WTC11 (cell line): ENCODE data around the gene ENAM. TPM values are rescaled to one million over a fixed set of nuclear protein-coding genes. Genes with fewer than 3 reads are reported as not detected.

Experiments
- ATAC-seq: fragments of 200-7000 bp; cut with Tn5 transposase; 2 replicates; pipeline ENCODE4 v1.10.0; 2021; ENCODE audit warnings: mild to moderate bottlenecking, moderate library complexity
- CTCF ChIA-PET: fragments of 300-600 bp; sonication (Branson Sonifier 250); formaldehyde crosslinking; loops from one replicate; lab custom pipeline; 2021; ENCODE audit warnings: antibody characterized with exemption; lab: Charles Lee
- POLR2A ChIA-PET: fragments of 350-600 bp; sonication (Branson Sonifier 250); formaldehyde crosslinking; loops from one replicate; lab custom pipeline; 2021; ENCODE audit warnings: antibody characterized with exemption; lab: Charles Lee
- DNase-seq: peaks from one replicate; pipeline ENCODE4 v3.0.0; 2021; ENCODE audit warnings: low spot score
- H3K27ac Mint-ChIP-seq: 2 replicates; pipeline ENCODE4 v1.8.0; 2021; ENCODE audit warnings: mixed read lengths
- H3K27me3 Mint-ChIP-seq: 2 replicates; pipeline ENCODE4 v1.8.0; 2021; ENCODE audit warnings: low read depth, mild to moderate bottlenecking, moderate library complexity, mixed read lengths
- H3K36me3 Mint-ChIP-seq: 2 replicates; pipeline ENCODE4 v1.8.0; 2021; ENCODE audit warnings: mixed read lengths
- H3K4me1 Mint-ChIP-seq: 2 replicates; pipeline ENCODE4 v1.8.0; 2022; ENCODE audit warnings: mixed read lengths
- H3K4me3 Mint-ChIP-seq: 2 replicates; pipeline ENCODE4 v1.8.0; 2021; ENCODE audit warnings: mild to moderate bottlenecking, moderate library complexity, mixed read lengths
- H3K9me3 Mint-ChIP-seq: 2 replicates; pipeline ENCODE4 v1.8.0; 2021; ENCODE audit warnings: mixed read lengths
- CDX4 ChIP-seq: fragments of 250-450 bp; sonication (Bioruptor Pico); IDR thresholded peaks from 2 replicates; pipeline ENCODE4 v1.9.0; 2021; ENCODE audit warnings: moderate library complexity, mild to moderate bottlenecking, inconsistent platforms, borderline replicate concordance
- FOXP1 ChIP-seq: sonication (generic); formaldehyde crosslinking; IDR thresholded peaks from 2 replicates; pipeline ENCODE4 v1.8.0; 2022; ENCODE audit warnings: missing genetic modification reagents, mild to moderate bottlenecking, moderate library complexity, borderline replicate concordance
- GABPB1 ChIP-seq: sonication (generic); formaldehyde crosslinking; IDR thresholded peaks from 2 replicates; pipeline ENCODE4 v1.8.1; 2023; ENCODE audit warnings: mild to moderate bottlenecking, missing genetic modification reagents
- GRHL2 ChIP-seq: fragments of 250-450 bp; sonication (Bioruptor Pico); IDR thresholded peaks from 2 replicates; pipeline ENCODE4 v1.8.0; 2022; ENCODE audit warnings: mild to moderate bottlenecking, moderate library complexity; ENCODE audit not compliant: insufficient replicate concordance, severe bottlenecking
- OVOL2 ChIP-seq: fragments of 250-450 bp; sonication (Bioruptor Pico); IDR thresholded peaks from 2 replicates; pipeline ENCODE4 v1.9.0; 2021; ENCODE audit warnings: mild to moderate bottlenecking, borderline replicate concordance
- PRDM15 ChIP-seq: sonication (generic); formaldehyde crosslinking; IDR thresholded peaks from 2 replicates; pipeline ENCODE4 v1.8.0; 2022; ENCODE audit warnings: missing genetic modification reagents
- PREB ChIP-seq: sonication (generic); formaldehyde crosslinking; IDR thresholded peaks from 2 replicates; pipeline ENCODE4 v1.8.1; 2022; ENCODE audit warnings: mild to moderate bottlenecking, missing genetic modification reagents, moderate library complexity, borderline replicate concordance
- SOX15 ChIP-seq: fragments of 250-450 bp; sonication (Bioruptor Pico); IDR thresholded peaks from 2 replicates; pipeline ENCODE4 v1.9.0; 2021; ENCODE audit warnings: mild to moderate bottlenecking
- TEAD4 ChIP-seq: sonication (generic); formaldehyde crosslinking; IDR thresholded peaks from 2 replicates; pipeline ENCODE4 v1.8.0; 2022; ENCODE audit warnings: mild to moderate bottlenecking, missing genetic modification reagents
- TP53 ChIP-seq: sonication (generic); formaldehyde crosslinking; IDR thresholded peaks from 2 replicates; pipeline ENCODE4 v1.8.1; 2023; ENCODE audit warnings: mild to moderate bottlenecking, missing genetic modification reagents
- ZNF416 ChIP-seq: fragments of 250-450 bp; sonication (Bioruptor Pico); IDR thresholded peaks from 2 replicates; pipeline ENCODE4 v1.9.0; 2021; ENCODE audit warnings: mild to moderate bottlenecking, inconsistent platforms
- ZNF423 ChIP-seq: fragments of 250-450 bp; sonication (Bioruptor Pico); IDR thresholded peaks from 2 replicates; pipeline ENCODE4 v2.1.2; 2022; ENCODE audit warnings: mild to moderate bottlenecking, moderate library complexity
- ZNF532 ChIP-seq: fragments of 250-450 bp; sonication (Bioruptor Pico); IDR thresholded peaks from 2 replicates; pipeline ENCODE4 v1.9.0; 2021; ENCODE audit warnings: mild to moderate bottlenecking, borderline replicate concordance
- ZNF671 ChIP-seq: fragments of 250-450 bp; sonication (Bioruptor Pico); IDR thresholded peaks from 2 replicates; pipeline ENCODE4 v1.8.0; 2021; ENCODE audit warnings: mild to moderate bottlenecking
- ZSCAN18 ChIP-seq: fragments of 250-450 bp; sonication (Bioruptor Pico); IDR thresholded peaks from 2 replicates; pipeline ENCODE4 v2.1.2; 2022; ENCODE audit warnings: mild to moderate bottlenecking, moderate library complexity
- total RNA-seq: library from RNA; stranded (reverse); gene quantifications from 3 replicates; pipeline ENCODE4 v1.2.3, GENCODE V29; 2021

Gene ENAM
- total RNA-seq, 1 experiment from 2014 or later: not detected

GRCh38 chr4:70670332-70671014, 41.9 kb downstream of the ENAM start:
- no peak overlapping the region for H3K27ac Mint-ChIP-seq
- TF ChIP-seq ZSCAN18 (CRISPR knock-in tag) (no peak), TEAD4 (no peak), TP53 (CRISPR knock-in tag) (no peak), SOX15 (CRISPR knock-in tag) (no peak), ZNF671 (CRISPR knock-in tag) (no peak), PRDM15 (CRISPR knock-in tag) (no peak), ZNF416 (CRISPR knock-in tag) (no peak), CDX4 (CRISPR knock-in tag) (no peak), GRHL2 (CRISPR knock-in tag) (no peak), OVOL2 (CRISPR knock-in tag) (no peak), GABPB1 (CRISPR knock-in tag) (no peak), ZNF532 (CRISPR knock-in tag) (no peak), ZNF423 (CRISPR knock-in tag) (no peak), PREB (CRISPR knock-in tag) (no peak), FOXP1 (CRISPR knock-in tag) (no peak)
- TF ChIP-seq, all 79 proteins: peak for 0
- ChIA-PET POLR2A (no interaction called here), CTCF (no interaction called here)
- Mint-ChIP-seq H3K4me1 (no peaks in the 10 kb centered on the region), H3K27me3 (peaks cover 2% of the 10 kb centered on the region; the same call in 1 of the 2 replicates), H3K36me3 (no peaks in the 10 kb centered on the region), H3K4me3 (no peak overlapping the region), H3K9me3 (no peaks in the 10 kb centered on the region)
- DNase-seq (no peak), ATAC-seq (no peak)
